Measurements from ENCODE around the gene IFI27L2. TPM values are rescaled to one million over a fixed set of nuclear protein-coding genes. Genes with fewer than 3 reads are reported as not detected.

IFI27L2 gene
- polyA plus RNA-seq, 1 of the 3 experiments (the other 2 are of a cell fraction), result 200 TPM

GRCh38 chr14:94123868-94124267 is 5.5 kb downstream of the IFI27L2 start (continued):
- TF ChIP-seq POLR2AphosphoS5 (IDR thresholded peaks at IDR 0.05; ENCODE audit: low read depth, low read length) (no peak), GATA2 (CRISPR knock-in tag; IDR thresholded peaks at IDR 0.05) (no peak)

GRCh38 chr14:94123296-94123695 is 6.1 kb downstream of the IFI27L2 start:
- Histone ChIP-seq H2AFZ (ENCODE audit: low read depth) (no peak overlapping the region), H3K4me1 (ENCODE audit: control insufficient read depth in 1 of 2, insufficient read depth in 2 of 2, low read depth in 1 of 2, low read length in 1 of 2) (peaks cover 0 to 3% of the 10 kb centered on the region in 2 experiments; a peak in 1 of 4 replicates), H3K9me3 (no peaks in the 10 kb centered on the region), H3K9ac (no peak overlapping the region), H3K36me3 (replicated peaks in 1 of 2; ENCODE audit: control insufficient read depth in 1 of 2, insufficient read depth in 2 of 2, low read length in 1 of 2) (peaks cover 0 to 6% of the 10 kb centered on the region in 2 experiments), H3K79me2 (ENCODE audit: insufficient read depth) (no peaks in the 10 kb centered on the region), H3F3A (replicated peaks; ENCODE audit: insufficient read depth) (no peaks in the 10 kb centered on the region), H3K9me2 (no peaks in the 10 kb centered on the region), H3K27me3 (ENCODE audit: insufficient read depth) (no peaks in the 10 kb centered on the region), H3K4me3 (ENCODE audit: low read depth in 2 of 2, low read length in 1 of 2) (no peak overlapping the region), H3K27ac (ENCODE audit: low read depth in 2 of 2, low read length in 1 of 2) (no peak overlapping the region), H3K4me2 (no peak overlapping the region), H4K20me1 (ENCODE audit: insufficient read depth) (no peaks in the 10 kb centered on the region)
- ChIA-PET CTCF (interaction anchor here (1.5 to 3.4 kb wide), 3 partner anchors 9 to 72 kb away, joined by 4 to 20 read pairs (median 7); no protein-coding TSS in a partner anchor), POLR2A (no interaction called here)
- 77% methylated on average over 9 of the region's 9 CpGs for WGBS (ENCODE audit: low lambda C conversion rate)
- TF ChIP-seq RAD21 (IDR thresholded peaks at IDR 0.05; ENCODE audit: low read length), result no peak
- no peak for TF ChIP-seq MEF2A (IDR thresholded peaks at IDR 0.05; ENCODE audit: borderline replicate concordance, low read depth)
- TF ChIP-seq NFIC (IDR thresholded peaks at IDR 0.05; ENCODE audit: borderline replicate concordance), result no peak
- no peak for TF ChIP-seq MAX (IDR thresholded peaks at IDR 0.05; ENCODE audit: low read depth)
- TF ChIP-seq SMC3 (IDR thresholded peaks at IDR 0.05; ENCODE audit: low read depth, low read length), result no peak
- TF ChIP-seq JUND (IDR thresholded peaks at IDR 0.05), result no peak
- TF ChIP-seq USF2 (IDR thresholded peaks at IDR 0.05; ENCODE audit: borderline replicate concordance, low read depth, low read length), result no peak
- no peak for TF ChIP-seq RCOR1 (IDR thresholded peaks at IDR 0.05; ENCODE audit: low read length)
- TF ChIP-seq POLR2AphosphoS5 (IDR thresholded peaks at IDR 0.05; ENCODE audit: low read depth, low read length), result no peak
- TF ChIP-seq ELF1 (IDR thresholded peaks at IDR 0.05), result no peak
- TF ChIP-seq FOXJ3 (CRISPR knock-in tag; IDR thresholded peaks at IDR 0.05), result no peak
- no peak for TF ChIP-seq EP300 (IDR thresholded peaks at IDR 0.05; ENCODE audit: borderline replicate concordance in 1 of 2, low read depth in 1 of 2, low read length in 1 of 2)
- TF ChIP-seq SIN3A (IDR thresholded peaks at IDR 0.05; ENCODE audit: borderline replicate concordance, low read depth, low read length), result no peak
- TF ChIP-seq REST (IDR thresholded peaks at IDR 0.05; ENCODE audit: low read depth, low read length), result no peak
- no peak for TF ChIP-seq EZH2phosphoT487 (IDR thresholded peaks at IDR 0.05; ENCODE audit: borderline replicate concordance, low read depth)
- no peak for TF ChIP-seq RXRA (IDR thresholded peaks at IDR 0.05; ENCODE audit: borderline replicate concordance, low read depth)
- TF ChIP-seq GATA2 (CRISPR knock-in tag; IDR thresholded peaks at IDR 0.05), result no peak
- no peak for TF ChIP-seq CHD2 (IDR thresholded peaks at IDR 0.05; ENCODE audit: low read length, partially characterized antibody)
- no peak for DNase-seq
